ENCODE results near the gene MANBA.

Gene MANBA

DNA sequence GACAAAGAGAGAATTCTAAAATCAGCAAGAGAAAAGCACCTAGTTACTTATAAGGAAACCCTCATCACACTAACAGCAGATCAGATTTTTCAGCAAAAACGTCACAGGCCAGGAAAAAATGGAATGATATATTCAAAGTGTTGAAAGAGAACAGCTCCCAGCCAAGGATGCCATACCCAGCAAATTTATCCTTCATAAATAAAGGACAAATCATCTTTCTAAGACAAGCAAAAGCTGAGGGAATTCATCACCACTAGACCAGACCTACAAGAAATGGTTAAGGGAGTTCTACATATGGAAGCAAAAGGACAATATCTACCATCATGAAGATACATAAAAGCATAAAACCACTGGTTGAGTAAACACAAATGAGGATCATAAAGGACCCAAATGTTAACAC lies 53.6 kb downstream of the MANBA start:
- Histone ChIP-seq H3K27me3 (ENCODE audit: control insufficient read depth, insufficient read depth, low read length) (no peaks in the 10 kb centered on the region), H3K27ac (ENCODE audit: low read length) (no peak overlapping the region), H3K9me3 (ENCODE audit: control insufficient read depth, insufficient read depth, low read length) (no peaks in the 10 kb centered on the region), H3K4me1 (ENCODE audit: control insufficient read depth, insufficient read depth, low read length) (no peaks in the 10 kb centered on the region), H3K36me3 (ENCODE audit: control insufficient read depth, insufficient read depth, low read length) (no peaks in the 10 kb centered on the region), H3K4me3 (ENCODE audit: low read length) (no peak overlapping the region)
- no peak for DNase-seq (ENCODE audit: low read depth, low spot score)
- WGBS (ENCODE audit: insufficient coverage, insufficient read length) = no CpG with 5 or more reads among the region's 1 CpG

DNA sequence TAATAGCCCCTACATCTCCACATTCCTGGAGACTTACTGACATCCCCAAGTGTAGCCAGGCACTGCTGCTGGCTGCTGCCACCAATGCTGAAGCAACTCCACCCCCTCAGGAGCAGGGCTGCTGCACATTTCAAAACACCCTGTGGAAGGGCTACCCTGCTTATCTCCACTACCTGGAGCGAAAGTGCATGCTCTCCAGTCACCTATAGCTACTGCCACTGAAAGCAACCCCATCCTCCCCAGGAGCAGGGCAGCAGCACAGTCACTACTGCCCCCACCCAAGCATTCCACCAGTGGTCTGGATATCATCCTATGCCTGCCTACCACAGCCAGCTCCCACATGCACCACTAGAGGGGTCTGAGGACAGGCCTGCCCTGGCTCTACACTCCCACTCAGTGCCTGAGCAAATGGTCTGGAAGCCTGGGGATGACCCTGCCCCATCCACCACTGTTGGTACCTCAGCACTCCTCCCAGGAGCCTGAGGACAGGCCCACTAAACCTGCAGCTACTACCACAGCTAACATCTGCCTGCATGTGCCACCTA lies 55.3 kb downstream of the MANBA start:
- H3K36me3 ChIP-seq (ENCODE audit: control insufficient read depth, insufficient read depth, low read length) = no peaks in the 10 kb centered on the region
- DNase-seq (ENCODE audit: low read depth, low spot score) = no peak
- H3K27ac ChIP-seq (ENCODE audit: low read length) = no peak overlapping the region
- no CpG with 5 or more reads among the region's 1 CpG for WGBS (ENCODE audit: insufficient coverage, insufficient read length)
- H3K4me3 ChIP-seq (ENCODE audit: low read length) = no peak overlapping the region
- H3K9me3 ChIP-seq (ENCODE audit: control insufficient read depth, insufficient read depth, low read length) = no peaks in the 10 kb centered on the region
- no peaks in the 10 kb centered on the region for H3K4me1 ChIP-seq (ENCODE audit: control insufficient read depth, insufficient read depth, low read length)
- H3K27me3 ChIP-seq (ENCODE audit: control insufficient read depth, insufficient read depth, low read length) = no peaks in the 10 kb centered on the region

DNA sequence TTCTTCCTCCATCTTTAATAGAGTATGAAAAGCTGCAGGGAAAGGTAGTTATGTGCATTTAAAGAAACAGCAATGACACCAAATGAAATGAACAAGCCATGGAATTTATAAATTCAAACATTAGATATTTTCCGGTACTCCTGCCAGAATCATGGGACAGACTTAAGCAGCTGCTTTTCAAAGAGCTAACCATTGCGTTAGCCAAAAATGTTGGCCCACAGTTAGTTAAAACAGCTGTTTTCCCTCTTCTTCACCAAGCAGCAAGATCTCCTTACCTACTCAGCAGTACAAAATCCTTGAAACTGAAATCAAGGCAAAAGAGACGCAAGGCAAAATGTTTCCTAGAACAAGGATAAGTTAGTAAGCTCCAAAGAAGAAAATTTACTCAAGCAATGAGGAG lies 64.0 kb downstream of the MANBA start:
- Histone ChIP-seq H3K4me3 (ENCODE audit: low read length) (no peak overlapping the region), H3K4me1 (ENCODE audit: control insufficient read depth, insufficient read depth, low read length) (no peaks in the 10 kb centered on the region), H3K9me3 (ENCODE audit: control insufficient read depth, insufficient read depth, low read length) (no peaks in the 10 kb centered on the region), H3K36me3 (ENCODE audit: control insufficient read depth, insufficient read depth, low read length) (no peaks in the 10 kb centered on the region), H3K27ac (ENCODE audit: low read length) (no peak overlapping the region), H3K27me3 (ENCODE audit: control insufficient read depth, insufficient read depth, low read length) (no peaks in the 10 kb centered on the region)
- DNase-seq (ENCODE audit: low read depth, low spot score) = no peak
- no CpG with 5 or more reads among the region's 3 CpGs for WGBS (ENCODE audit: insufficient coverage, insufficient read length)

DNA sequence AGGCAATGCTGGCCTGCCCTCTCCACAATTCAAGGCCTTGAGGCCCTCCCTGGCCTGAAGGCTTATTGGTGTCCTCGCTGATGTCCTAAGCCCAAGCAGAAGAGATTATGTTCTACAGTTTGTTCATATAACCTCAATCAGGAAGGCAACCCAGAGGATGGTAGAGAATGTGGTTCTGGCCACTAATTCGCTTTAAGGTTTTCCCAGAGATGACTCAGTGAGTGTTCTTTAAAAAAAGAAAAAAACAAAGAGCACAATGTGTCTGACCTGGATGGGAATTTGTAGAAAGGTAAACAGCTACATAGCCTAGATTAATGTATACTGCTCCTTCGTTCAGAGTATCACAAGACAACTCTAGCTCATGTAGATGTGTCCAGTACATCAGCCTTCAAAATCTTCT lies 66.0 kb downstream of the MANBA start:
- no peaks in the 10 kb centered on the region for H3K27me3 ChIP-seq (ENCODE audit: control insufficient read depth, insufficient read depth, low read length)
- no peak overlapping the region for H3K27ac ChIP-seq (ENCODE audit: low read length)
- no CpG with 5 or more reads among the region's 3 CpGs for WGBS (ENCODE audit: insufficient coverage, insufficient read length)
- DNase-seq (ENCODE audit: low read depth, low spot score) = no peak
- no peak overlapping the region for H3K4me3 ChIP-seq (ENCODE audit: low read length)
- H3K9me3 ChIP-seq (ENCODE audit: control insufficient read depth, insufficient read depth, low read length) = no peaks in the 10 kb centered on the region
- H3K4me1 ChIP-seq (ENCODE audit: control insufficient read depth, insufficient read depth, low read length) = no peaks in the 10 kb centered on the region
- no peaks in the 10 kb centered on the region for H3K36me3 ChIP-seq (ENCODE audit: control insufficient read depth, insufficient read depth, low read length)

DNA sequence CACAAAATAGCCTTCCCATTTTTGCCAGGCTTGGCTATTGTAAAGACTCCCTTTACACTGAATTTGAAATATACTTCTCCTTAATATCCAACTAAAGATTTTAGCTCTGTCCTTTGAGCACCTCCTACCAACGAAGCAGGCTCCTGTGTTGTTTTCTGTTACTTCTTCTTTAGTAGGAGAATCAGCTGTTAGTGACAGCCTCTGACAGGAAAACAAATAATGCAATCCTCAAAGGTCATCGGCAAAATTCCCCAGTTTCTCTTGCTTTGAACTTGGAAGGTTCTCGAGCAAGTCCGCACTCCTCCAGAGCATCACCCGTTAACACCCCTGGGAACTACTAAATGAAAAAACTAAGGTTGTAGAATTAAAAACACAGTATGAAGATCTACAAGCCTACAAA lies 66.9 kb downstream of the MANBA start:
- H3K4me1 ChIP-seq (ENCODE audit: control insufficient read depth, insufficient read depth, low read length) = no peaks in the 10 kb centered on the region
- no peak for DNase-seq (ENCODE audit: low read depth, low spot score)
- H3K36me3 ChIP-seq (ENCODE audit: control insufficient read depth, insufficient read depth, low read length) = no peaks in the 10 kb centered on the region
- no peak overlapping the region for H3K4me3 ChIP-seq (ENCODE audit: low read length)
- H3K27me3 ChIP-seq (ENCODE audit: control insufficient read depth, insufficient read depth, low read length) = no peaks in the 10 kb centered on the region
- no CpG with 5 or more reads among the region's 5 CpGs for WGBS (ENCODE audit: insufficient coverage, insufficient read length)
- H3K27ac ChIP-seq (ENCODE audit: low read length) = no peak overlapping the region
- H3K9me3 ChIP-seq (ENCODE audit: control insufficient read depth, insufficient read depth, low read length) = no peaks in the 10 kb centered on the region

DNA sequence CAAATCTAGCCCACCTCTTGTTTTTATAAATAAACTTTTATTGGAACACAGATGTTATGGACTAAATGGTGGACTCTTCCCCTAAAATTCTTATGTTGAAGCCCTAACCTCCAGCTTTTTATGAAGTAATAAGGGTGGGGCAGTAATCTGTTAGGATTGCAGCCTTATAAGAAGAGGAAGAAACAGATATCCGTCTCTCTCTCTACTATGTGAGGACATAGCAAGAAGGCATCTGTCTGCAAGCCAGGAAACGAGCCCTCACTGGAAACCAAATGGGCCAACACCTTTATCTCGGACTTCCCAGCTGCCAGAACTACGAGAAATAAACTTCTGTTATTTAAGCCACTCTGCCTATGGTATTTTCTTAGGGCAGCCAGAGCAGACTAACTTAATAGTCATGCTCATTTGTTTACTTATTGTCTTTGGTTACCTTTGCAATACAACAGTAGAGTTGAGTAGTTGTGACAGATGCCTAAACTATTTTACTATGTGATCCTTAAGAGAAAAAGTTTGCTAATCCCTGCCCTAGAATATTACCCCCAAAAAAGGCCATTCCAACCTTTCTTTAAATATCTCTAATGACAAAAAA lies 67.4 kb downstream of the MANBA start:
- Histone ChIP-seq H3K4me1 (ENCODE audit: control insufficient read depth, insufficient read depth, low read length) (no peaks in the 10 kb centered on the region), H3K36me3 (ENCODE audit: control insufficient read depth, insufficient read depth, low read length) (no peaks in the 10 kb centered on the region), H3K27me3 (ENCODE audit: control insufficient read depth, insufficient read depth, low read length) (no peaks in the 10 kb centered on the region), H3K9me3 (ENCODE audit: control insufficient read depth, insufficient read depth, low read length) (no peaks in the 10 kb centered on the region), H3K27ac (ENCODE audit: low read length) (no peak overlapping the region), H3K4me3 (ENCODE audit: low read length) (no peak overlapping the region)
- WGBS (ENCODE audit: insufficient coverage, insufficient read length) = no CpG with 5 or more reads among the region's 4 CpGs
- no peak for DNase-seq (ENCODE audit: low read depth, low spot score)

DNA sequence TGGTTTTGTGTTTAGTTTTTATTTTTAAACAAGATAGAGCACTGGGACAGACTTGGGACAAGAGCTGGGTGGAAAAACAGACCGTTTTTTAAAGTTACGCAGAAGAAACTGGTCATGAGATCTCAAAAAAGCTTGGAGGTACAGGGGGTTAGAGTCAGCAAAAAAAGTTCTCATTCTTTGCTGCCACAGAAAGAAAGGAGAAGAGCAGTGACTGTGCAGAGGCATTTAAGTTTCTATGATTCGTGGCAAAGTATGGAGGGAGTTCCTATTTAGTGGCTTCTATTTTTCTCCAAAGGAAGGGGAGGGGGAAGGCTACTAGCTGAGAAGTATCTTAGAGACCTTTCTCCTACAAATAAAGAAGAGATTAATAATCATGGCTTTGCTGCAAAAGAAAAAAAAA lies 68.3 kb downstream of the MANBA start:
- Histone ChIP-seq H3K27me3 (ENCODE audit: control insufficient read depth, insufficient read depth, low read length) (no peaks in the 10 kb centered on the region), H3K4me3 (ENCODE audit: low read length) (no peak overlapping the region), H3K27ac (ENCODE audit: low read length) (no peak overlapping the region), H3K9me3 (ENCODE audit: control insufficient read depth, insufficient read depth, low read length) (no peaks in the 10 kb centered on the region), H3K4me1 (ENCODE audit: control insufficient read depth, insufficient read depth, low read length) (no peaks in the 10 kb centered on the region), H3K36me3 (ENCODE audit: control insufficient read depth, insufficient read depth, low read length) (no peaks in the 10 kb centered on the region)
- no CpG with 5 or more reads among the region's 3 CpGs for WGBS (ENCODE audit: insufficient coverage, insufficient read length)
- no peak for DNase-seq (ENCODE audit: low read depth, low spot score)

DNA sequence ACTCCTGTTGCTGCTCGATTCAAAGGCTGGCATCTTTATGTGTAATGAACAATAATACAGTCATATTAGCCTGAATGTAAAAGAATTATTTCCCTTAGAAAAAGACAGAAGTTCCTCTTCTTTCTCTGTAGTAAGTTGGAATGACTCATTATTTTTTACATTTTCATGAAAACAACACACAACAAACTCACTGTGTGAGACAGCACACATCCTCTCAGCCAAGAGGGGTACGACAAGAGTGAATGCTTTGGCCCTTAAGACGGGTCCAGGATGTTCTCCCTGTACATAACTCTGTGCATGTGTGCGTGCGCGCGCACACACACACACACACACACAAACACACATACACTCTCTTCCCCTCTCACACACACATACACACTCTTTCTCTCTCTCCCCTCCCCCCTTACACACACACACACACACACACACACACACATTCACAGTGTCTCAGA lies 72.8 kb downstream of the MANBA start:
- no peaks in the 10 kb centered on the region for H3K27me3 ChIP-seq (ENCODE audit: control insufficient read depth, insufficient read depth, low read length)
- DNase-seq (ENCODE audit: low read depth, low spot score) = no peak
- H3K27ac ChIP-seq (ENCODE audit: low read length) = no peak overlapping the region
- no peaks in the 10 kb centered on the region for H3K9me3 ChIP-seq (ENCODE audit: control insufficient read depth, insufficient read depth, low read length)
- no peak overlapping the region for H3K4me3 ChIP-seq (ENCODE audit: low read length)
- H3K4me1 ChIP-seq (ENCODE audit: control insufficient read depth, insufficient read depth, low read length) = no peaks in the 10 kb centered on the region
- H3K36me3 ChIP-seq (ENCODE audit: control insufficient read depth, insufficient read depth, low read length) = no peaks in the 10 kb centered on the region; the same call in 1 of the 2 replicates
- WGBS (ENCODE audit: insufficient coverage, insufficient read length) = no CpG with 5 or more reads among the region's 7 CpGs

DNA sequence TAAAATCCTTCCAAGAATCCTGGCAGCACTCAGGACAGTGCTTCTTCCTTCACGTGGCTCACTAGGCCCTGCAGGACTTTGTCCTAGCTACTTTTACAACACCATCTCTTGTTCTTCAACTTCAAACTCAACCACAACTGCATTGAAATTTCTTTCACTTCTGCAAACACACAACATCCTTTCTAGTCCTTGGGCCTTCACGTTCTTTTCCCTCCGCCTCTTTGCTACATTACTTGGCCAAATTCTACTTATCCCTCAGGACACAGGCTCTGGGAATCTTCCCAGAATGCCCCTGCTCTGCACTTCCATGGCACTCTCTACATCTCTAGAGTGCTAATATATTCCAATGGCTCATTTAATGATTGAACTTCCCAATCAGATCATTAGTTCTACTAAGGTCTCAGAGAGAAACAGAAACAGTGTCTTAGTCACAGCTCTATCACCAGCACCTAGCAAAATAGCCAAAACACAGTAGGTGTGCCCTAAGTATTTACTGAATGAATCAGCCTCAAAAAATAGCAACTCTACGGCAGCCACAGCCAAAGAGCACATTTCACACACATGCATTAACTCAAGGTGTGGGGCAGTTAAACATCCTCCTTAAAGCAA lies 73.3 kb downstream of the MANBA start:
- no CpG with 5 or more reads among the region's 4 CpGs for WGBS (ENCODE audit: insufficient coverage, insufficient read length)
- no peaks in the 10 kb centered on the region for H3K9me3 ChIP-seq (ENCODE audit: control insufficient read depth, insufficient read depth, low read length)
- no peak overlapping the region for H3K4me3 ChIP-seq (ENCODE audit: low read length)
- H3K4me1 ChIP-seq (ENCODE audit: control insufficient read depth, insufficient read depth, low read length) = no peaks in the 10 kb centered on the region
- no peaks in the 10 kb centered on the region; the same call in 1 of the 2 replicates for H3K36me3 ChIP-seq (ENCODE audit: control insufficient read depth, insufficient read depth, low read length)
- H3K27me3 ChIP-seq (ENCODE audit: control insufficient read depth, insufficient read depth, low read length) = no peaks in the 10 kb centered on the region
- H3K27ac ChIP-seq (ENCODE audit: low read length) = no peak overlapping the region
- no peak for DNase-seq (ENCODE audit: low read depth, low spot score)

DNA sequence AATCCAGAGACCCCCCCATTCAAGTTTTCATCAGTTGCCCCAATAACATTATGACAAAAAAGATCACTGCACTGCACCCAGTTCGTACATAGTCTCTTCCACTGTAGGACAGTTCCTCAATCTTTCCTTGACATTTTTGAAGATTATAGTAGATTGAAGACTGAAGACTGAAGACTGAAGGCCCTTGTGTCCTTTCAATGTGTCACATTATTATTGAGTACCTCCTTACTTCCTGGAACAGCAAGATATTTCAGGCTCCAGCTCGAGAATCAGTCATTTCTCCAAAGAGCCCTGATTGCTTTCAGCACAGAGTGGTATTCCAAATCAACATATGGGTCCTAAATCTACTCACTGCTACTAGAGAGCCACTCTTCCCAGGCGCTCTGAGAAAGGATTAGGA lies 75.0 kb downstream of the MANBA start:
- DNase-seq (ENCODE audit: low read depth, low spot score) = no peak
- no peaks in the 10 kb centered on the region for H3K4me1 ChIP-seq (ENCODE audit: control insufficient read depth, insufficient read depth, low read length)
- no peaks in the 10 kb centered on the region for H3K27me3 ChIP-seq (ENCODE audit: control insufficient read depth, insufficient read depth, low read length)
- WGBS (ENCODE audit: insufficient coverage, insufficient read length) = no CpG with 5 or more reads among the region's 3 CpGs
- H3K27ac ChIP-seq (ENCODE audit: low read length) = no peak overlapping the region
- no peaks in the 10 kb centered on the region for H3K9me3 ChIP-seq (ENCODE audit: control insufficient read depth, insufficient read depth, low read length)
- no peaks in the 10 kb centered on the region; the same call in 1 of the 2 replicates for H3K36me3 ChIP-seq (ENCODE audit: control insufficient read depth, insufficient read depth, low read length)
- H3K4me3 ChIP-seq (ENCODE audit: low read length) = no peak overlapping the region

DNA sequence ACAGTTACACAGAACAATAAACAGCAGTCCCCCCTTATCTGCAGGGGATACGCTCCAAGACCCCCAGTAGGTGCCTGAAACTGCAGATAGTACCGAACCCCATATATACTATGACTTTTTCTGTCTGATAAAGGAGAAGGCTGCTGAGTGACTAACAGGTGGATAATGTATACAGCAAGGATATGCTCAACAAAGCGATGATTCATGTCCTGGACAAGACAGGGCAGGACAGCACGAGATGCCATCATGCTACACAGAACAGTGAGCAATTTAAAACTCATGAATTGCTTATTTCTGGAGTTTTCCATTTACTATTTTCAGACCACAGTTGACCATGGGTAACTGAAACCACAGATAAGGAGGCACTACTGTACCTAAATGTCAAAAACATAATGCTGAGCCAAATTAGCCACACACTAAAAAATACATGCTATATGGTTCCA lies 76.1 kb downstream of the MANBA start:
- WGBS (ENCODE audit: insufficient coverage, insufficient read length) = no CpG with 5 or more reads among the region's 4 CpGs
- DNase-seq (ENCODE audit: low read depth, low spot score) = no peak
- no peak overlapping the region for H3K27ac ChIP-seq (ENCODE audit: low read length)

More for the DNA sequence above, 76.1 kb downstream of the MANBA start:
- Histone ChIP-seq H3K4me1 (ENCODE audit: control insufficient read depth, insufficient read depth, low read length) (no peaks in the 10 kb centered on the region), H3K27me3 (ENCODE audit: control insufficient read depth, insufficient read depth, low read length) (no peaks in the 10 kb centered on the region), H3K9me3 (ENCODE audit: control insufficient read depth, insufficient read depth, low read length) (no peaks in the 10 kb centered on the region), H3K36me3 (ENCODE audit: control insufficient read depth, insufficient read depth, low read length) (no peaks in the 10 kb centered on the region; the same call in 1 of the 2 replicates), H3K4me3 (ENCODE audit: low read length) (no peak overlapping the region)
